ENCODE data around the gene IGFBP7. TPM values are rescaled to one million over a fixed set of nuclear protein-coding genes. Genes with fewer than 3 reads are reported as not detected.
A peak's percentile ranks its signal among the peaks of the same experiment; 100 is the strongest.

IGFBP7 gene
- polyA plus RNA-seq, 2 of the 4 experiments (the other 2 are of a cell fraction): 133 to 227 TPM

DNA sequence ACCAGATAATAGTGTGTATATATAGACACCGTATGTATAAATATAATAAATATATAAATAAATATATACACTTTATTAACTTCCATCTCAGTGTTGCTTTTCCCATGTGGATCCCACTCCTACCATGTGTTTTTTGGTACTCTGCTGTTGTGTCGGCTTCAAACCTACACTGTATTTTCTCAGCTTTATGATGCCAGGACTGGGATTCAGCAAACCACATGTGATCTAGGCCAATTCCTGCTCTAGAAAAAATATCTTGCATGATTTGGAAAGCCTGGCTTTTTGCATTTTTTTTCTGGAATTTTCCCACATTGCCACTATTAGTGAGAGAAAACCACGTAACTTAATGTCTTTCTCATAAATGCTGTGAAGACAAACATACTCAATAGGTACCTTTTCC is 75.7 kb downstream of the IGFBP7 start:
- Histone ChIP-seq H3K9me3 (no peaks in the 10 kb centered on the region), H3K4me3 (no peak overlapping the region), H3K4me2 (no peak overlapping the region), H3K27ac (no peak overlapping the region), H3K4me1 (peaks cover 15% of the 10 kb centered on the region)
- ATAC-seq (no peak), DNase-seq (ENCODE audit: low read depth in 1 of 2, low spot score in 1 of 2) (no peak), FAIRE-seq (no peak)
- ChIA-PET POLR2A (no interaction called here), CTCF (interaction anchor here (0.7 to 0.8 kb wide), 2 partner anchors 27 to 129 kb away, joined by 3 read pairs; no protein-coding TSS in a partner anchor)
- no peak for TF ChIP-seq JUNB (IDR thresholded peaks at IDR 0.05)
- TF ChIP-seq E2F6 (IDR thresholded peaks at IDR 0.05; ENCODE audit: borderline replicate concordance, low read depth): no peak
- no peak for TF ChIP-seq CTCF (IDR thresholded peaks at IDR 0.05)
- no peak for TF ChIP-seq KDM5A (IDR thresholded peaks at IDR 0.05)
- WGBS (ENCODE audit: missing lambda C conversion rate): 90% methylated on average over 3 of the region's 3 CpGs

GRCh38 chr4:57023104-57023503 is 87.1 kb downstream of the IGFBP7 start:
- Histone ChIP-seq H3K27ac (no peak overlapping the region), H3K4me2 (no peak overlapping the region), H3K9me3 (no peaks in the 10 kb centered on the region), H3K4me1 (peaks cover 9% of the 10 kb centered on the region; the same call in 2 of the 3 replicates), H3K4me3 (no peak overlapping the region)
- DNase-seq (ENCODE audit: low read depth in 1 of 2, low spot score in 1 of 2) (no peak), ATAC-seq (peak in 1 of 2 experiments; percentile 29; a peak in 2 of 6 replicates), FAIRE-seq (no peak)
- CTCF ChIA-PET: no interaction called here
- 81% methylated on average over 4 of the region's 4 CpGs for WGBS (ENCODE audit: missing lambda C conversion rate)
- POLR2A ChIA-PET: no interaction called here
- TF ChIP-seq RFX5 (IDR thresholded peaks at IDR 0.05): no peak
- no peak for TF ChIP-seq RCOR1 (IDR thresholded peaks at IDR 0.05; ENCODE audit: low read depth, low read length)
- TF ChIP-seq ZFP36 (IDR thresholded peaks at IDR 0.05; ENCODE audit: borderline replicate concordance, partially characterized antibody): no peak
- no peak for TF ChIP-seq HMGXB4 (CRISPR knock-in tag; IDR thresholded peaks at IDR 0.05; ENCODE audit: borderline replicate concordance)
- no peak for TF ChIP-seq MAZ (IDR thresholded peaks at IDR 0.05; ENCODE audit: borderline replicate concordance, low read depth, low read length)
- TF ChIP-seq SMC3 (IDR thresholded peaks at IDR 0.05): no peak
- no peak for TF ChIP-seq POLR2A (IDR thresholded peaks at IDR 0.05; ENCODE audit: low read length)
- TF ChIP-seq JUNB (IDR thresholded peaks at IDR 0.05): no peak
- TF ChIP-seq ESRRA (IDR thresholded peaks at IDR 0.05; ENCODE audit: borderline replicate concordance, low read length): no peak
- TF ChIP-seq TFCP2L1 (CRISPR knock-in tag; IDR thresholded peaks at IDR 0.05): no peak
- no peak for TF ChIP-seq CHD2 (IDR thresholded peaks at IDR 0.05; ENCODE audit: low read length, partially characterized antibody)
- TF ChIP-seq, protein P1, sequence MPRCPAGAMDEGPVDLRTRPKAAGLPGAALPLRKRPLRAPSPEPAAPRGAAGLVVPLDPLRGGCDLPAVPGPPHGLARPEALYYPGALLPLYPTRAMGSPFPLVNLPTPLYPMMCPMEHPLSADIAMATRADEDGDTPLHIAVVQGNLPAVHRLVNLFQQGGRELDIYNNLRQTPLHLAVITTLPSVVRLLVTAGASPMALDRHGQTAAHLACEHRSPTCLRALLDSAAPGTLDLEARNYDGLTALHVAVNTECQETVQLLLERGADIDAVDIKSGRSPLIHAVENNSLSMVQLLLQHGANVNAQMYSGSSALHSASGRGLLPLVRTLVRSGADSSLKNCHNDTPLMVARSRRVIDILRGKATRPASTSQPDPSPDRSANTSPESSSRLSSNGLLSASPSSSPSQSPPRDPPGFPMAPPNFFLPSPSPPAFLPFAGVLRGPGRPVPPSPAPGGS (IDR thresholded peaks at IDR 0.05): no peak
- TF ChIP-seq ZC3H11A (IDR thresholded peaks at IDR 0.05): no peak
- TF ChIP-seq HOXB13 (CRISPR knock-in tag; IDR thresholded peaks at IDR 0.05; ENCODE audit: low read depth): no peak

DNA sequence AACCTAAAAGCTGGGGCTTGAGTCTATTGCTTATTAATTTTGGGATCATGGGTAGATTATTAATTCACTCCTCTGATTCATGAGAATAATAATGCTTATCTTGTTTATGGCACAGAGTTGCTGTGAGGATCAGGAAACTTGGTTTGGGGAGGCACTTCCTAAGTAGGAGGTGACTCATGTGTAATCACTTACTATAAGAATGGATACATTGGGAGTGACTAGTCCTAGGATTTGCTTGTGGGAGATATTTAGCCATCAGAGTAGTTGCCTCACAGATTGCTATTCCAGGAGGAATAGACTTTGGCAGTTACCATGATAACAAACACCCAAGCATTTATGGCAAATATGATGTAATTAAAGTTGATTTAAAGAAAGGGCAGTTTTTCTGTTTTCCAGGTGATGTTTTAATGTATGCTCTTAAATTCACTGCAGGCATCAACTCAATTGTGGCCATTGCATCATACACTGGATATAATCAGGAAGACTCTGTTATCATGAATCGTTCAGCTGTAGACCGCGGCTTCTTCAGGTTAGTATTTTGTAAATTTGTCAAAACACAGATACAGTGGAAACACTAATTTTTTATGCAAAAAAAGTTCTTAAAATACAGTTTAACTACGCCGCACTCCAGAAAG is 89.6 kb downstream of the IGFBP7 start:
- H3K4me1 ChIP-seq: peaks cover 9% of the 10 kb centered on the region; the same call in 2 of the 3 replicates
- no peak overlapping the region for H3K27ac ChIP-seq
- TF ChIP-seq CBX2 (IDR thresholded peaks at IDR 0.05; ENCODE audit: borderline replicate concordance, low read depth) (no peak), FOSL2 (IDR thresholded peaks at IDR 0.05) (no peak), FOSL2 (CRISPR knock-in tag; IDR thresholded peaks at IDR 0.05) (peak; percentile 15; the same call in 1 of the 2 replicates)
- DNase-seq (ENCODE audit: low read depth in 1 of 2, low spot score in 1 of 2) (peak in 1 of 2 experiments; percentile 17), FAIRE-seq (no peak), ATAC-seq (peak; percentile 59 to 63; a peak in 5 of 6 replicates)
- no peak overlapping the region for H3K4me3 ChIP-seq
- ChIA-PET CTCF (interaction anchor here (1.2 kb wide), 1 partner anchor 60 kb away, joined by 3 read pairs; no protein-coding TSS in a partner anchor), POLR2A (no interaction called here)
- 86% methylated on average over 5 of the region's 5 CpGs for WGBS (ENCODE audit: missing lambda C conversion rate)
- no peak overlapping the region for H3K4me2 ChIP-seq
- no peaks in the 10 kb centered on the region for H3K9me3 ChIP-seq
